Measurements from ENCODE around the gene FARP1.

FARP1 gene

GRCh38 chr13:98348466-98349200 lies 205.7 kb downstream of the FARP1 start:
- Histone ChIP-seq H3K36me3 (ENCODE audit: control insufficient read depth in 2 of 2, insufficient read depth in 1 of 2, low read length in 2 of 2) (no peaks in the 10 kb centered on the region), H3K27ac (ENCODE audit: extremely low read depth, low read depth, low read length) (no peak overlapping the region), H3K9me3 (ENCODE audit: control insufficient read depth, insufficient read depth, low read depth, low read length) (no peaks in the 10 kb centered on the region), H3K4me3 (ENCODE audit: low read depth, low read length) (no peak overlapping the region), H3K4me1 (ENCODE audit: control insufficient read depth, insufficient read depth, low read length) (no peaks in the 10 kb centered on the region)
- POLR2A ChIA-PET, result interaction anchor here (0.5 kb wide), 1 partner anchor 368 kb away, joined by 7 read pairs; no protein-coding TSS in a partner anchor
- CTCF ChIA-PET, result interaction anchor here (1.0 kb wide), 1 partner anchor 325 kb away, joined by 3 read pairs; no protein-coding TSS in a partner anchor
- no peak for TF ChIP-seq ZNF791 (tag by site-specific recombination; IDR thresholded peaks at IDR 0.05)
- TF ChIP-seq MEIS1 (CRISPR knock-in tag; IDR thresholded peaks at IDR 0.05; ENCODE audit: borderline replicate concordance), result no peak
- TF ChIP-seq ELK4 (IDR thresholded peaks at IDR 0.05; ENCODE audit: borderline replicate concordance, low read depth, low read length), result no peak
- no peak for TF ChIP-seq ZBTB20 (tag by site-specific recombination; IDR thresholded peaks at IDR 0.05)
- no peak for TF ChIP-seq ZNF580 (tag by site-specific recombination; IDR thresholded peaks at IDR 0.05)
- no peak for TF ChIP-seq ZEB2 (tag by site-specific recombination; IDR thresholded peaks at IDR 0.05)
- TF ChIP-seq ZNF629 (tag by site-specific recombination; IDR thresholded peaks at IDR 0.05), result no peak
- TF ChIP-seq ZNF335 (tag by site-specific recombination; conservative IDR thresholded peaks at IDR 0.05), result no peak
- TF ChIP-seq TSHZ1 (tag by site-specific recombination; IDR thresholded peaks at IDR 0.05; ENCODE audit: borderline replicate concordance), result no peak
- TF ChIP-seq ZNF747 (tag by site-specific recombination; IDR thresholded peaks at IDR 0.05), result no peak
- TF ChIP-seq SP7 (tag by site-specific recombination; IDR thresholded peaks at IDR 0.05), result no peak
- TF ChIP-seq ZNF221 (tag by site-specific recombination; IDR thresholded peaks at IDR 0.05; ENCODE audit: borderline replicate concordance), result no peak
- TF ChIP-seq ZNF132 (tag by site-specific recombination; IDR thresholded peaks at IDR 0.05; ENCODE audit: borderline replicate concordance), result no peak
- TF ChIP-seq ZSCAN5A (tag by site-specific recombination; IDR thresholded peaks at IDR 0.05), result no peak
- TF ChIP-seq REPIN1 (tag by site-specific recombination; IDR thresholded peaks at IDR 0.05; ENCODE audit: low read depth), result no peak
- no peak for TF ChIP-seq ZNF324 (tag by site-specific recombination; IDR thresholded peaks at IDR 0.05)
- TF ChIP-seq ZNF624 (tag by site-specific recombination; IDR thresholded peaks at IDR 0.05), result no peak
- TF ChIP-seq, protein P1, sequence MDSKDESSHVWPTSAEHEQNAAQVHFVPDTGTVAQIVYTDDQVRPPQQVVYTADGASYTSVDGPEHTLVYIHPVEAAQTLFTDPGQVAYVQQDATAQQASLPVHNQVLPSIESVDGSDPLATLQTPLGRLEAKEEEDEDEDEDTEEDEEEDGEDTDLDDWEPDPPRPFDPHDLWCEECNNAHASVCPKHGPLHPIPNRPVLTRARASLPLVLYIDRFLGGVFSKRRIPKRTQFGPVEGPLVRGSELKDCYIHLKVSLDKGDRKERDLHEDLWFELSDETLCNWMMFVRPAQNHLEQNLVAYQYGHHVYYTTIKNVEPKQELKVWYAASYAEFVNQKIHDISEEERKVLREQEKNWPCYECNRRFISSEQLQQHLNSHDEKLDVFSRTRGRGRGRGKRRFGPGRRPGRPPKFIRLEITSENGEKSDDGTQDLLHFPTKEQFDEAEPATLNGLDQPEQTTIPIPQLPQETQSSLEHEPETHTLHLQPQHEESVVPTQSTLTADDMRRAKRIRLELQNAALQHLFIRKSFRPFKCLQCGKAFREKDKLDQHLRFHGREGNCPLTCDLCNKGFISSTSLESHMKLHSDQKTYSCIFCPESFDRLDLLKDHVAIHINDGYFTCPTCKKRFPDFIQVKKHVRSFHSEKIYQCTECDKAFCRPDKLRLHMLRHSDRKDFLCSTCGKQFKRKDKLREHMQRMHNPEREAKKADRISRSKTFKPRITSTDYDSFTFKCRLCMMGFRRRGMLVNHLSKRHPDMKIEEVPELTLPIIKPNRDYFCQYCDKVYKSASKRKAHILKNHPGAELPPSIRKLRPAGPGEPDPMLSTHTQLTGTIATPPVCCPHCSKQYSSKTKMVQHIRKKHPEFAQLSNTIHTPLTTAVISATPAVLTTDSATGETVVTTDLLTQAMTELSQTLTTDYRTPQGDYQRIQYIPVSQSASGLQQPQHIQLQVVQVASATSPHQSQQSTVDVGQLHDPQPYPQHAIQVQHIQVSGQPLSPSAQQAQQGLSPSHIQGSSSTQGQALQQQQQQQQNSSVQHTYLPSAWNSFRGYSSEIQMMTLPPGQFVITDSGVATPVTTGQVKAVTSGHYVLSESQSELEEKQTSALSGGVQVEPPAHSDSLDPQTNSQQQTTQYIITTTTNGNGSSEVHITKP (tag by site-specific recombination; IDR thresholded peaks at IDR 0.05), result no peak
- TF ChIP-seq ZNF341 (tag by site-specific recombination; IDR thresholded peaks at IDR 0.05; ENCODE audit: low read depth), result no peak
- TF ChIP-seq ZNF433 (tag by site-specific recombination; IDR thresholded peaks at IDR 0.05; ENCODE audit: low read depth), result no peak
